Raji (cell line): ENCODE data around the gene RMDN2.

Experiments
- POLR2A ChIP-seq: IDR thresholded peaks from 2 replicates; pipeline ENCODE4 v1.6.1; 2011; ENCODE audit warnings: low read depth, low read length, control low read depth; ENCODE audit not compliant: insufficient read depth

RMDN2 gene

GRCh38 chr2:37971971-37972370, 46.9 kb downstream of the RMDN2 start:
- TF ChIP-seq POLR2A, result no peak

DNA sequence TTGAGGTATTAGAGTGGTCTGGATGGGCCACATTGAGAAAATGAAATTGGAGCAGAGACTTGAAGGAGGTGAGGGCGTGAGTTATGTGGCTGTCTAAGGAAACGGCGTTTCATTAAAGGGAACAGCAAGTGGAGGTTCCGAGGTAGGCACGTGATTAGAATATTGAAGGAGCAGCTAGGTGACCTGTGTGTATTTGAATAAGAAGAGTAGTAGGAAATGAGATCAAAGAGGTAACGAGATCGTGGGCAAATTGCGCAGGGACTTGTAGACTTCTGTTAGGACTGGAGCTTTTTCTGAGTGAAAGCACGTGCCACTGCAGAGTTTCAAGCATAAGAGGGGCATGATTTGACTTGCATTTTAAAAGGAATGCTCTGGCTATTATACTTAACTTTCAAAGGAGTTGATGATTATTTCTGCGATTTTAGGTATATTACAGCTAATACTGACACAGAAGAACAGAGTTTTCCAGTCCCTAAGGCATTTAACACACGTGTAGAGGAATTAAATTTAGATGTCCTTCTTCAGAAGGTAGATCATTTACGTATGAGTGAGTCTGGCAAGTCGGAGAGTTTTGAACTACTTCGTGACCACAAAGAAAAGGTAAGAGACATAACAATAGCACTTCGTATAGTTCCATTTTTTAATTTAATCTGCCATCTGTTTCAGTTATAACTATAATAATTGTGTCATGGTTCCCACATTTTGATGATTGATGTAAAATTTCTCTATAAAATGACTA, 48.7 kb downstream of the RMDN2 start:
- TF ChIP-seq POLR2A, result no peak

DNA sequence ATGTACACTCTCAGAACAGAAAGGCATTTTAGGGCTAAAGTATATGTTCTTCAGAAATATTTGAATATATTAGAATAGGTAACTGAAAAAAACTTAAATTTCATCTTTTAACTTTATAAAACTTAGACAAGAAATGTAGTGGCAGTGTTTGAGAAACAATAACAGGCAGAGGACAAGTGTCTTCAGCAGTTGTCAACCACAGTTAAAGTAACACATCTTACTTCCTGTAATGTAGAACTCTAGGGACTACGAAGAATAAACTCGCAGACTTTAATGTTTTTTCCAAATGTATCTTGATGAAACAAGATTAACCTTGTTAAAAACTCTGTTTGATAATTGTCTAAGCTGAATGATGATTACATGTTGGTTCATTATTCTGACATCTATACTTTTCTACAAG, 50.7 kb downstream of the RMDN2 start:
- no peak for TF ChIP-seq POLR2A

DNA sequence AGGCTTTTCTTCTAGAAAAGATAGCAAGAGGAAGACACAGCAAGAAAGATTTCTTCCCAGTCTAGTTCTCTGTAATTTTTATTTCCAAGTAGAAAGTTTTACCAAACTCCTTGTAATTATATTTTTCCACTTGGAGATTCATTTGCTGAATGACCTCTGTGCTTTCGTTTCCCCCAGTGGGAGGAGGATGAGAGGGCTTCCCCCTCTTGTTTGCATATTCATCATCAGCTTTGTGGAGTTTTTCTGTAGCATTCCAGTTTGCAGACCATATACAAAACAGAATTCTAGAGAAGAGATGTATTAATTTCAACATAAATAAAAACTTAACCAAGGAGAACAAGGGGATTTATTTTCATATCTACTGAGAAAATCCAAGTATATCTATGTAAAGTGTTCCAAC, 51.3 kb downstream of the RMDN2 start:
- TF ChIP-seq POLR2A, result no peak

DNA sequence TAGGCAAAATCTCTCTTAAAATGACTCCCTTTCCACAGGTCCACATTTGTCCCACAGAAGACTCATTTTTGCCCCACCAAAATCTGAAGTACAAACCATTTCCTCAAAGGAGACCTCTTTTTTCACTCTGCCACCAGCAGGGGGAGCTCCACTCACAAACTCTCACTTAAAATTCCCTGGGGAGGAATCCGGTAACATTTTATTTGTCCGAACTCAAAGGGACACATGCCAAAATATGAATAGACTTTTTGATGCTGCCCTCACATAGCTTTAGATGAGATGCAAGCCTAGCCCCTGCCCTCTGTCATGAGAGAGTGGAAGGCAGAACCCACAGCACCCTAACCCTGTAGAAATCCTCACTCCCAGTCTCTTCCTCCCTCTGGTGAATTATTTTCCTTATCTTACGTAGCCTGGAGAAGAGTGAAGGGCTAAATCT, 57.1 kb downstream of the RMDN2 start:
- TF ChIP-seq POLR2A, result no peak

GRCh38 chr2:37982847-37983246, 57.8 kb downstream of the RMDN2 start:
- TF ChIP-seq POLR2A, result no peak

DNA sequence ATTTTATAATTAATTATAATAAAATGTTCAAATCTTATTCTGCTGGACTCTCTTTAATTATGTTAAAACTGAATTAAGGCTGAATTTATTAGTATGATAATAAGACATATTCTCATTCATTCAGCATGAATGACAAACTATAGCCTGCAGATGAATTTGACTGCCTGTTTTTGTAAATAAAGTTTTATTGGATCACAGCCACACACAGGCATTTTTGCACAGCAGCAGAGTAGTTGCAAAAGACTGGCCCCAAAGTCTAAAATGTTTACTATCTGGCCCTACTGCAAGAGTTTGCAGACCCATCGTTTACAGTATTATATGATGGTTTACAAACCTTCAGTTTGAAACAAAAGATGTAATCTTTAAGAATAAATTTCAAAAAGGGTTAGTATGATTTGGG, 58.6 kb downstream of the RMDN2 start:
- TF ChIP-seq POLR2A, result no peak

GRCh38 chr2:37984176-37984575, 59.1 kb downstream of the RMDN2 start:
- TF ChIP-seq POLR2A, result no peak

GRCh38 chr2:37984589-37984988, 59.5 kb downstream of the RMDN2 start:
- TF ChIP-seq POLR2A, result no peak

- TF ChIP-seq POLR2A, result no peak
Observed at GRCh38 chr2:37985333-37985732, 60.2 kb downstream of the RMDN2 start.

DNA sequence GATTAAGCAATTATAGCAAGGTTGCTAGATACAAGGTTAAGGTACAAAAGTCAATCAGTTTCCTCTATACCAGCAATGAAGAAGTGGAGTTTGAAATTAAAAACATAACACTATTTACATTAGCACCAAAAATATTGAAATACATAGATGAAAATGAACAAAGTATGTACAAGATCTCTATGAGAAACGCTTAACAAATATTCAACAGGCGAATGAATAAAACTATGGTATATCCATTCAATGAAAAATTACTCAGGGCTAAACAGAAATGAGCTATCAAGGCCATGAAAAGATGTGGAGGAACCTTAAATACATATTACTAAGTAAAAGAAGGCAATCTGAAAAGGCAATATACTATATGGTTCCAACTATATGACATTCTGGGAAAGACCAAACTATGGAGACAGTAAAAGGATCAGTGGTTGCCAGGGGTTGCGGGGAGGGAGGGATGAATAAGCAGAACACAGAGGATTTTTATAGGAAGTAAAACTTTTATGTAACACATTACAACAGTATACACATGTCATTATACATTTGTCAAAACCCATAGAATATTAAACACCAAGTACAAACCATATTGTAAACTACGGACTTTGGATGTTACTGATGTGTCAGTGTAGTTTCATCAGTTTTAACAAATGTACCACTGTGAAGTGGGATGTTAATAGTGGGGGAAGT, 62.1 kb downstream of the RMDN2 start:
- TF ChIP-seq POLR2A, result no peak

GRCh38 chr2:37992601-37993000, 67.5 kb downstream of the RMDN2 start:
- TF ChIP-seq POLR2A, result no peak

DNA sequence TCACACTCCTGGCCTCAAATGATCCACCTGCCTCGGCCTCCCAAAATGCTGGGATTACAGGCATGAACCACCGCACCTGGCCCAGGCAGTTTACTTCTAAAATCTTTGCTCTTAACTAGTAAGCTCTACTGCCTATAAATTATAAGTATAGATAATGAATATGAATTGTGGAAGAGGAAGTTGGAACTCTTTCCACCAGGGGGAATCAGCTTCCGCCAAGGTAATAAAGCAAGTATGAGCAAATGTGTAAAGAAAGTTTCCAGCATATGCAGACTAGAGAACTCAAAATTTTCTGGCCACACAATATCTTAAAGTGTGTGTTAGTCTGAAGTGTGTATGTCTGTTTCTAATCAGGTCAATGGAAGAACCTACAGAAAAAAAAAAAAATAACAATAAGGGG, 68.1 kb downstream of the RMDN2 start:
- TF ChIP-seq POLR2A, result no peak

DNA sequence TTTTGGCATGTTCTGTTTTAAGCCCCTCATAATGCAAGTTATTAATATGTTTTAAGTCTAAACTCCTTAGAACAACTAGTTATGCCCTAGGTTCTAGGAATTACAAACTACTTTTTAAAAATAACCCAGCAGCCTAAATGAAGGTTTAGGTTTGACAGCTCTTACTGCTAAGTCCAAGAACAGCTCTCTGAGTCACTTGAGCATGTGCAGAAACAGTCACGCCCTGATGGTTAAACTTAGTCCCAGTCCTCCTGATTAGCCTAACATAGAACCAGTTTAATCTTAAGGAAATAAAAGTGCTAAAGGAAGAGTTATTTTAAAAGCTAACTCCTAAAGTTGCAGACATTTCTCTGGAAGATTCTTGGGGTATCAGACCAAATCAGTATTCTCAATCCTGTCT, 72.5 kb downstream of the RMDN2 start:
- no peak for TF ChIP-seq POLR2A

DNA sequence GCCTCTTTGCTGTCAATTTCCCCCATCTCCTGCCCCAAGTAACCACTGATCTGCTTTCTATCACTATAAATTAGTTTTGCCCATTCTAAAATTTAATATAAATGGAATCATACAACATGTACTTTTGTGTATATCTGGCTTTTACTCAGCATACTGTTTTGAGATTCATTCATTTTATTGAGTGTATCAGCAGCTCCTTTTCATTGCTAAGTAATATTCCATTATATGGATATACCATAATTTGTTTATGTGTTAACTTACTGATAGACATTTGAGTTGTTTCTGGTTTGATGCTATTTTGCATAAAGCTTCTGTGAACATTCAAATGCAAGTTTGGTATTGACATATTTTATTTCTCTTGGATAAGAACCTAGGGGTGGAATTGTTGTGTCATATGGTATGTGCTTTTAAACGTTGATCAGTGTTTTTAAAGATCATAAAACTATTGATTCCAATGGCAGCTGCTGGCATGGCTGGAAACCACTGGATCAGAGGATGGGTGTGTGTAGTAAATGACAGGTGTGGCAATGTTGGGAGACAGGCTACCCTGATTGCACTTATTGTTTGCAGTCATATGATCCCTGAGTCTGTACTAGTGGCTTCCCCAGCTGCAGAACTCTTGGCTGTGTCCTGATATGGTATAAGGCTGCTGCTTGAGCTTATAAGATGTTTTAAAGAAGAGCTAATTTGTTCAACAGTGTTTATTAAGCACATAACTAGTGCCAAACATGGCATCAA, 75.6 kb downstream of the RMDN2 start:
- no peak for TF ChIP-seq POLR2A

GRCh38 chr2:38010995-38011394, 85.9 kb downstream of the RMDN2 start:
- TF ChIP-seq POLR2A, result no peak
